H9 (cell line): ENCODE data around the gene SIGLEC1. TPM values are rescaled to one million over a fixed set of nuclear protein-coding genes. Genes with fewer than 3 reads are reported as not detected.

Source experiments
- DNase-seq: peaks from one replicate; pipeline ENCODE4 v3.0.0-alpha.2; 2017
- H2AFZ ChIP-seq: one replicate; pipeline ENCODE4 v1.6.1; 2013; ENCODE audit warnings: mild to moderate bottlenecking, low read length, control low read depth, moderate library complexity
- H2AK5ac ChIP-seq: 2 replicates; pipeline ENCODE4 v1.6.1; 2013; ENCODE audit warnings: low read length, control low read depth, mixed read lengths; ENCODE audit not compliant: insufficient read length
- H2BK120ac ChIP-seq: one replicate; pipeline ENCODE4 v1.6.1; 2013; ENCODE audit warnings: low read depth, mild to moderate bottlenecking, low read length, control low read depth, inconsistent platforms; ENCODE audit not compliant: poor library complexity, severe bottlenecking
- H2BK12ac ChIP-seq: 2 replicates; pipeline ENCODE4 v1.6.1; 2013; ENCODE audit warnings: low read length, control low read depth, mixed read lengths, low read depth; ENCODE audit not compliant: insufficient read length
- H2BK15ac ChIP-seq: 2 replicates; pipeline ENCODE4 v1.6.1; 2013; ENCODE audit warnings: low read depth, low read length, control low read depth
- H2BK20ac ChIP-seq: one replicate; pipeline ENCODE4 v1.6.1; 2013; ENCODE audit warnings: low read depth, mild to moderate bottlenecking, low read length, control low read depth, inconsistent platforms; ENCODE audit not compliant: poor library complexity, severe bottlenecking
- H2BK5ac ChIP-seq: 2 replicates; pipeline ENCODE4 v1.6.1; 2013; ENCODE audit warnings: low read length, control low read depth, mixed read lengths; ENCODE audit not compliant: insufficient read length
- H3K14ac ChIP-seq: 2 replicates; pipeline ENCODE4 v1.6.1; 2013; ENCODE audit warnings: low read length, control low read depth; ENCODE audit not compliant: insufficient read depth
- H3K18ac ChIP-seq: 2 replicates; pipeline ENCODE4 v1.6.1; 2013; ENCODE audit warnings: low read depth, mild to moderate bottlenecking, mixed read lengths, low read length, control low read depth; ENCODE audit not compliant: insufficient read length
- H3K23ac ChIP-seq: 2 replicates; pipeline ENCODE4 v1.6.1; 2013; ENCODE audit warnings: low read length, control low read depth, mixed read lengths, low read depth; ENCODE audit not compliant: insufficient read length
- H3K23me2 ChIP-seq: 2 replicates; pipeline ENCODE4 v1.6.1; 2013; ENCODE audit warnings: low read depth, mild to moderate bottlenecking, mixed read lengths, low read length, control low read depth; ENCODE audit not compliant: insufficient read length, poor library complexity, severe bottlenecking
- H3K27ac ChIP-seq: 2 replicates; pipeline ENCODE4 v1.5.1; 2013; ENCODE audit warnings: low read length, control low read depth, mixed read lengths, low read depth; ENCODE audit not compliant: insufficient read length
- H3K27me3 ChIP-seq: 2 replicates; pipeline ENCODE4 v1.6.1; 2013; ENCODE audit warnings: low read length, control low read depth, inconsistent platforms; ENCODE audit not compliant: insufficient read depth
- H3K4ac ChIP-seq: 2 replicates; pipeline ENCODE4 v1.6.1; 2013; ENCODE audit warnings: low read depth, mild to moderate bottlenecking, control low read depth, inconsistent platforms, low read length, moderate library complexity
- H3K4me1 ChIP-seq: 2 replicates; pipeline ENCODE4 v1.6.1; 2013; ENCODE audit warnings: low read length, control low read depth, inconsistent platforms; ENCODE audit not compliant: insufficient read depth
- H3K4me2 ChIP-seq: 2 replicates; pipeline ENCODE4 v1.6.1; 2013; ENCODE audit warnings: low read length, control low read depth, mixed read lengths; ENCODE audit not compliant: insufficient read length, insufficient read depth
- H3K56ac ChIP-seq: 2 replicates; pipeline ENCODE4 v1.6.1; 2013; ENCODE audit warnings: low read depth, mild to moderate bottlenecking, mixed read lengths, low read length, control low read depth; ENCODE audit not compliant: insufficient read length
- H3K79me1 ChIP-seq: 2 replicates; pipeline ENCODE4 v1.6.1; 2013; ENCODE audit warnings: low read depth, mild to moderate bottlenecking, moderate library complexity, low read length, control low read depth, inconsistent platforms; ENCODE audit not compliant: insufficient read depth, poor library complexity, severe bottlenecking
- H3K79me2 ChIP-seq: 2 replicates; pipeline ENCODE4 v1.6.1; 2013; ENCODE audit warnings: low read length, control low read depth, inconsistent platforms; ENCODE audit not compliant: insufficient read depth
- H3K9ac ChIP-seq: 2 replicates; pipeline ENCODE4 v1.6.1; 2013; ENCODE audit warnings: low read length, control low read depth, mixed read lengths; ENCODE audit not compliant: insufficient read length; ENCODE audit errors: extremely low read depth
- H3K9me3 ChIP-seq: one replicate; pipeline ENCODE4 v1.6.1; 2013; ENCODE audit warnings: low read depth, low read length, inconsistent platforms; ENCODE audit not compliant: control insufficient read depth
- H3T11ph ChIP-seq: one replicate; pipeline ENCODE4 v1.6.1; 2013; ENCODE audit warnings: mild to moderate bottlenecking, low read length, control low read depth, inconsistent platforms
- H4K20me1 ChIP-seq: one replicate; pipeline ENCODE4 v1.6.1; 2013; ENCODE audit not compliant: control insufficient read depth, insufficient read length, insufficient read depth
- H4K5ac ChIP-seq: 2 replicates; pipeline ENCODE4 v1.6.1; 2013; ENCODE audit warnings: low read depth, mild to moderate bottlenecking, mixed read lengths, low read length, control low read depth; ENCODE audit not compliant: insufficient read length
- H4K8ac ChIP-seq: replicated peaks from 2 replicates; pipeline ENCODE4 v1.6.1; 2013; ENCODE audit warnings: low read length, control low read depth, mixed read lengths, low read depth; ENCODE audit not compliant: insufficient read length
- H4K91ac ChIP-seq: 2 replicates; pipeline ENCODE4 v1.6.1; 2013; ENCODE audit warnings: low read depth, mild to moderate bottlenecking, moderate library complexity, mixed read lengths, low read length, control low read depth; ENCODE audit not compliant: insufficient read length
- H3K27ac Mint-ChIP-seq, 3 experiments: 2 replicates in 2 of 3; 3 replicates in 1 of 3; pipeline ENCODE4 v1.8.0; 2020 to 2021; ENCODE audit warnings: mixed read lengths in 3 of 3, mild to moderate bottlenecking in 1 of 3, moderate library complexity in 1 of 3
- H3K27me3 Mint-ChIP-seq: 2 replicates; pipeline ENCODE4 v1.8.0; 2021; ENCODE audit warnings: low read depth, mild to moderate bottlenecking, moderate library complexity, mixed read lengths
- H3K36me3 Mint-ChIP-seq, 3 experiments: 2 replicates in 2 of 3; 3 replicates in 1 of 3; pipeline ENCODE4 v1.8.0; 2020 to 2021; ENCODE audit warnings: low read depth in 3 of 3, mixed read lengths in 3 of 3; ENCODE audit not compliant: insufficient read depth in 1 of 3
- H3K4me1 Mint-ChIP-seq, 2 experiments: 2 replicates each; pipeline ENCODE4 v1.8.0; 2020; ENCODE audit warnings: mixed read lengths in 2 of 2
- H3K4me3 Mint-ChIP-seq, 2 experiments: 2 replicates in 1 of 2; 3 replicates in 1 of 2; pipeline ENCODE4 v1.8.0; 2020 to 2021; ENCODE audit warnings: mild to moderate bottlenecking in 2 of 2, mixed read lengths in 2 of 2, moderate library complexity in 1 of 2
- H3K9me3 Mint-ChIP-seq, 2 experiments: 2 replicates in 1 of 2; 3 replicates in 1 of 2; pipeline ENCODE4 v1.8.0; 2020; ENCODE audit warnings: mild to moderate bottlenecking in 2 of 2, mixed read lengths in 2 of 2, moderate library complexity in 1 of 2
- CTCF ChIP-seq: fragments of 200-600 bp; sonication (generic); conservative IDR thresholded peaks from 3 replicates; pipeline ENCODE4 v1.8.0; 2021; ENCODE audit warnings: antibody characterized with exemption, mild to moderate bottlenecking
- WGBS: extraction: QIAGEN DNeasy Blood & Tissue Kit; methylation state at CpG from one replicate; pipeline ENCODE4 v1.1.7; 2013; ENCODE audit warnings: missing lambda C conversion rate, low lambda C conversion rate, mixed read lengths; ENCODE audit not compliant: insufficient read length; ENCODE audit errors: extremely low coverage; 5-methylcytosine and 5-hydroxymethylcytosine counted together
- total RNA-seq: library from RNA; stranded (reverse); gene quantifications from 2 replicates; pipeline ENCODE4 v1.2.1, GENCODE V29; 2021

The SIGLEC1 gene
- total RNA-seq, 1 experiment from 2014 or later, result not detected

GRCh38 chr20:3677733-3678132, 34.7 kb downstream of the SIGLEC1 start:
- no peak for DNase-seq
- WGBS, result no CpG with 5 or more reads among the region's 8 CpGs

More at GRCh38 chr20:3677733-3678132, 34.7 kb downstream of the SIGLEC1 start:
- no peak overlapping the region for H3K18ac ChIP-seq
- no peak overlapping the region for H3K4ac ChIP-seq
- no peak overlapping the region for H2AFZ ChIP-seq
- no peak overlapping the region for H2BK120ac ChIP-seq
- no peaks in the 10 kb centered on the region for H3K79me1 ChIP-seq
- Mint-ChIP-seq H3K27ac (no peak overlapping the region; a peak in 1 of 7 replicates), H3K36me3 (no peaks in the 10 kb centered on the region), H3K9me3 (no peaks in the 10 kb centered on the region; a peak in 1 of 5 replicates), H3K4me1 (peaks cover 16 to 29% of the 10 kb centered on the region in 2 experiments), H3K4me3 (no peak overlapping the region), H3K27me3 (peaks cover 43% of the 10 kb centered on the region)
- H4K20me1 ChIP-seq, result no peaks in the 10 kb centered on the region
- H3K9me3 ChIP-seq, result no peaks in the 10 kb centered on the region
- no peak overlapping the region for H3K56ac ChIP-seq
- H3K23me2 ChIP-seq, result peaks cover 13% of the 10 kb centered on the region
- H3K27ac ChIP-seq, result no peak overlapping the region
- H3K9ac ChIP-seq, result no peak overlapping the region
- no peak overlapping the region for H3K14ac ChIP-seq
- H3K79me2 ChIP-seq, result no peaks in the 10 kb centered on the region
- H4K91ac ChIP-seq, result no peak overlapping the region
- no peak overlapping the region for H2BK12ac ChIP-seq
- peaks cover 2% of the 10 kb centered on the region; the same call in 1 of the 2 replicates for H3K27me3 ChIP-seq
- no peak overlapping the region for H4K5ac ChIP-seq
- no peak overlapping the region for H4K8ac ChIP-seq
- H3K4me1 ChIP-seq, result no peaks in the 10 kb centered on the region; the same call in 1 of the 2 replicates
- no peak overlapping the region for H3K23ac ChIP-seq
- H2BK5ac ChIP-seq, result no peak overlapping the region
- H2BK15ac ChIP-seq, result no peak overlapping the region
- no peak overlapping the region for H2AK5ac ChIP-seq
- H2BK20ac ChIP-seq, result no peak overlapping the region
- H3T11ph ChIP-seq, result no peak overlapping the region
- no peak overlapping the region for H3K4me2 ChIP-seq
- no peak for TF ChIP-seq CTCF
